WERI-Rb-1 (cell line): Measurements from ENCODE around the gene MIPOL1.

Source experiments
- DNase-seq: peaks from one replicate; pipeline ENCODE4 v3.0.0-alpha.2; 2020
- H3K27ac ChIP-seq: fragments of 250-450 bp; sonication (Bioruptor Pico); 2 replicates; pipeline ENCODE4 v1.5.1; 2020; ENCODE audit warnings: mild to moderate bottlenecking, moderate library complexity
- H3K27me3 ChIP-seq: fragments of 250-450 bp; sonication (Bioruptor Pico); 2 replicates; pipeline ENCODE4 v1.5.1; 2021; ENCODE audit warnings: mild to moderate bottlenecking, low read depth, moderate library complexity; ENCODE audit not compliant: insufficient read depth, severe bottlenecking
- H3K36me3 ChIP-seq: fragments of 250-450 bp; sonication (Bioruptor Pico); 2 replicates; pipeline ENCODE4 v1.5.1; 2020; ENCODE audit warnings: mild to moderate bottlenecking, moderate library complexity
- H3K4me3 ChIP-seq: 2 replicates; pipeline ENCODE4 v1.5.1; 2011; ENCODE audit warnings: low read depth, mild to moderate bottlenecking, control low read depth, low read length
- H3K9me3 ChIP-seq: fragments of 250-450 bp; sonication (Bioruptor Pico); 2 replicates; pipeline ENCODE4 v1.5.1; 2021; ENCODE audit warnings: mild to moderate bottlenecking, moderate library complexity; ENCODE audit not compliant: severe bottlenecking
- TF ChIP-seq, protein P1 (sequence below): IDR thresholded peaks from 2 replicates; pipeline ENCODE4 v1.5.1; 2011; ENCODE audit warnings: low read depth, mild to moderate bottlenecking, control low read depth, inconsistent platforms, low read length

Gene MIPOL1

DNA sequence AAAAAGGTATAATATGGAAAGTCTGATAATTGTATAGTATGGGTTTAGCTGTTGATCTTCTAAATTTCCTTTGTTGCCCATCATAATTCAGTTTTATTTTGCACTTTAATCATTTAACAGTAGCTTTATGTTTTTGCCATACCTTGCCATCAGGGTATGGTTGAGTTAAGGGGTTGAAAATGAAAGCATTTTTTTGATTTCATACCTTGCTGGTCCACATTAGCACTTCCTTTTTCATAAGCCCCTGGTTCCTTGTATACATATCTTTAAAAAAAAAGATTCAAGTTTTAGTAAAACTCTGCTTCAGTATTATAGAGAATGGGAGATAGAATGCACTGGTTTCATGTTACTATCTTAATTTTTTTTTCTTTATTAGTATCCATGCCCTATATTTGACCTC, 71.1 kb downstream of the MIPOL1 start:
- DNase-seq = no peak
- no peak overlapping the region for H3K27ac ChIP-seq
- no peaks in the 10 kb centered on the region for H3K27me3 ChIP-seq
- H3K36me3 ChIP-seq = no peaks in the 10 kb centered on the region
- H3K4me3 ChIP-seq = no peak overlapping the region
- TF ChIP-seq, protein P1, sequence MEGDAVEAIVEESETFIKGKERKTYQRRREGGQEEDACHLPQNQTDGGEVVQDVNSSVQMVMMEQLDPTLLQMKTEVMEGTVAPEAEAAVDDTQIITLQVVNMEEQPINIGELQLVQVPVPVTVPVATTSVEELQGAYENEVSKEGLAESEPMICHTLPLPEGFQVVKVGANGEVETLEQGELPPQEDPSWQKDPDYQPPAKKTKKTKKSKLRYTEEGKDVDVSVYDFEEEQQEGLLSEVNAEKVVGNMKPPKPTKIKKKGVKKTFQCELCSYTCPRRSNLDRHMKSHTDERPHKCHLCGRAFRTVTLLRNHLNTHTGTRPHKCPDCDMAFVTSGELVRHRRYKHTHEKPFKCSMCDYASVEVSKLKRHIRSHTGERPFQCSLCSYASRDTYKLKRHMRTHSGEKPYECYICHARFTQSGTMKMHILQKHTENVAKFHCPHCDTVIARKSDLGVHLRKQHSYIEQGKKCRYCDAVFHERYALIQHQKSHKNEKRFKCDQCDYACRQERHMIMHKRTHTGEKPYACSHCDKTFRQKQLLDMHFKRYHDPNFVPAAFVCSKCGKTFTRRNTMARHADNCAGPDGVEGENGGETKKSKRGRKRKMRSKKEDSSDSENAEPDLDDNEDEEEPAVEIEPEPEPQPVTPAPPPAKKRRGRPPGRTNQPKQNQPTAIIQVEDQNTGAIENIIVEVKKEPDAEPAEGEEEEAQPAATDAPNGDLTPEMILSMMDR = no peak
- no peaks in the 10 kb centered on the region for H3K9me3 ChIP-seq

DNA sequence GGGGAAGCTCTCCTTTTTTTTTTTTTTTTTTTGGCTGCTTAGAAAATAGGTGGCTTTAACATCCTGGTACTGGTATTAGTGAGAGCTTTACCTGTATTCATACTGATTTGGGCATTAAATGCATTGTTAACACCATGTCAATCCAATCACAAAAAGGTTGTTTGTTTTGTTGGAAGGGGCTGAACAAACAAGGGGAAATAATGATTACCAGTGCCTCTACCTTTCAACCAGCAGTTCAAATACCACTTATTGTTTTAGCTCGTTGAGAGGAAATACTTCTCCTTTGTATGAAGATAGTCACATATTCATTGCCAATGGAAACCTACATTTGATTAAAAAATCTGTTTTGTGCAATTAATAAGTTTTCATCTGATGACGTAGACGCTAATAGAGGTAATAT, 72.9 kb downstream of the MIPOL1 start:
- Histone ChIP-seq H3K27ac (no peak overlapping the region), H3K36me3 (no peaks in the 10 kb centered on the region), H3K9me3 (no peaks in the 10 kb centered on the region), H3K4me3 (no peak overlapping the region), H3K27me3 (no peaks in the 10 kb centered on the region)
- TF ChIP-seq, protein P1 = no peak
- DNase-seq = no peak

DNA sequence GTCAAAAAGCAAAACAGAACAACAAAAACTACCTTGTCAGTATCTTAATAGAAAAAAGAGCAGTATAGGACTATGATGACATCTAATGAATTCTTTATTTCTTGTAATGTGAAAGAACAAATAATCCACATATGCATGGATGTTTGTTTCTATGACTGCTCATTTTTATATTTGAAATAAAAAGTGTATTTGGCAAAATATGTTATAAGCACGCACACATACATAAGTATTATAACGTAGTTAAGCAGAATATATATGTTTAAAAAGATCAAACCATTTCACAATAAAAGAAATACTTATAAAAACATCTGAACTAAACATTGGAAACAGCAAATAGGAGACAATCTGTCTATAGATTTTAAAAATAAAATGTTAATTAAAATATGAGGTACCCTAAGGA, 74.8 kb downstream of the MIPOL1 start:
- no peak overlapping the region for H3K4me3 ChIP-seq
- DNase-seq = no peak
- no peak overlapping the region for H3K27ac ChIP-seq
- no peaks in the 10 kb centered on the region for H3K9me3 ChIP-seq
- TF ChIP-seq, protein P1 = no peak
- no peaks in the 10 kb centered on the region for H3K36me3 ChIP-seq
- H3K27me3 ChIP-seq = no peaks in the 10 kb centered on the region

DNA sequence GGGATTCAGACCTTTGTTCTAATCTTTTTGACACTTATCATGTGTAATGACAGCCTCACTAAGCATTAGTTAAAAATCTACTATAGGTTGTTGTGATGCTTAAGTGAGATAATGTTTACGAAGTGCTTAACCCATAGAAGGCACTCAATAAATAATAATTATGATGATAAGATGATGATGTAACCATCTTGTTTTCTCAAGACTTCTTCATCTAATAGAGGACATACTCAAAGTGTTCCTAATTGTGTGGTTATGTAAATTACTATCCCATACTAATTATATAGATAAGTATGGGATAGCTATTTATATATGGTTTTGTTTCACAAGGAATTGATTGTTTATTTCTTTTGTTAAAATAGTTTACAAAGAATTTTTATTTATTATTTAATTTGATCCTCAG, 76.9 kb downstream of the MIPOL1 start:
- TF ChIP-seq, protein P1 = no peak
- Histone ChIP-seq H3K27ac (no peak overlapping the region), H3K36me3 (no peaks in the 10 kb centered on the region), H3K9me3 (no peaks in the 10 kb centered on the region), H3K27me3 (no peaks in the 10 kb centered on the region), H3K4me3 (no peak overlapping the region)
- DNase-seq = no peak

DNA sequence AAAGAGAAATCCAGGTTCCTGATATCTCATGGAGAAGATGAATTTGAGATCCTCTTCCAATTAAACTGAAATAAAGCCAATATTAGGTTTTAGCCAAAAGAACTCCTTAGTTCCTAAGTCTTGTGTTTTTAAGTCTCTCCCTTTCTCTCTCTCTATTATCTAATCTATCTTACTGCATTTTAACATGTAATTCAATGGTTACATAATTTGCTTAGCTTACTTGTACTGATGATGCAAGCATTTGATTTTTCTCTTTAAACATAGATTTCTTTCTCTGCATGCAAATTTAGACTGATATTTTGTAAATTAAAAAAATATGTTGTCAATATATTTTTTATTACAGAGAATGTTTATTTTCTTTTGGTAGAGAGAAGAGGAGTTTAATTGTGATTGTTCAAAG, 78.2 kb downstream of the MIPOL1 start:
- Histone ChIP-seq H3K36me3 (no peaks in the 10 kb centered on the region), H3K9me3 (no peaks in the 10 kb centered on the region), H3K27me3 (no peaks in the 10 kb centered on the region), H3K4me3 (no peak overlapping the region), H3K27ac (no peak overlapping the region)
- TF ChIP-seq, protein P1 = no peak
- no peak for DNase-seq
